Karpas-422 (cell line): Measurements from ENCODE around the gene MAGI2. TPM values are rescaled to one million over a fixed set of nuclear protein-coding genes. Genes with fewer than 3 reads are reported as not detected.
"Not testable (repeated sequence)": the region's sequence is repeated elsewhere in the genome, so short reads cannot be mapped to it uniquely, and the experiment has no call there.

ENCODE experiments used
- DNase-seq: peaks from one replicate; pipeline ENCODE4 v3.0.0-alpha.2; 2015
- H2AFZ ChIP-seq: fragments of 200-600 bp; sonication (generic); 2 replicates; pipeline ENCODE4 v1.6.1; 2014; ENCODE audit warnings: antibody characterized with exemption, low read length, mixed read lengths
- H3K27ac ChIP-seq: fragments of 200-600 bp; sonication (generic); 2 replicates; pipeline ENCODE4 v1.5.1; 2014; ENCODE audit warnings: mild to moderate bottlenecking, low read length, moderate library complexity
- H3K27me3 ChIP-seq: fragments of 200-600 bp; sonication (generic); 2 replicates; pipeline ENCODE4 v1.6.1; 2014; ENCODE audit warnings: low read length, mixed read lengths
- H3K36me3 ChIP-seq: fragments of 200-600 bp; sonication (generic); 2 replicates; pipeline ENCODE4 v1.6.1; 2014; ENCODE audit warnings: low read length, mixed read lengths; ENCODE audit not compliant: insufficient read depth
- H3K4me1 ChIP-seq: fragments of 200-600 bp; sonication (generic); 2 replicates; pipeline ENCODE4 v1.6.1; 2014; ENCODE audit warnings: mild to moderate bottlenecking, low read length, mixed read lengths
- H3K4me2 ChIP-seq: fragments of 200-600 bp; sonication (generic); 2 replicates; pipeline ENCODE4 v1.6.1; 2014; ENCODE audit warnings: low read length, low read depth, mild to moderate bottlenecking; ENCODE audit not compliant: poor library complexity, severe bottlenecking
- H3K4me3 ChIP-seq: fragments of 200-600 bp; sonication (generic); 2 replicates; pipeline ENCODE4 v1.5.1; 2014; ENCODE audit warnings: mild to moderate bottlenecking, antibody characterized with exemption, low read length, mixed read lengths
- H3K79me2 ChIP-seq: fragments of 200-600 bp; sonication (generic); 2 replicates; pipeline ENCODE4 v1.6.1; 2014; ENCODE audit warnings: mild to moderate bottlenecking, low read length, mixed read lengths
- H3K9ac ChIP-seq: fragments of 200-600 bp; sonication (generic); 2 replicates; pipeline ENCODE4 v1.6.0; 2014; ENCODE audit warnings: low read length
- H3K9me2 ChIP-seq: fragments of 200-600 bp; sonication (generic), shearing (Covaris generic); replicated peaks from 2 replicates; pipeline ENCODE4 v1.6.0; 2014; ENCODE audit warnings: mild to moderate bottlenecking, low read length, moderate library complexity; ENCODE audit not compliant: insufficient read depth
- H3K9me3 ChIP-seq: fragments of 300-700, 200-600 bp; sonication (generic); 2 replicates; pipeline ENCODE4 v1.6.1; 2014; ENCODE audit warnings: low read length, mixed read lengths
- H4K20me1 ChIP-seq: fragments of 200-600 bp; sonication (generic); 2 replicates; pipeline ENCODE4 v1.6.1; 2014; ENCODE audit warnings: mild to moderate bottlenecking, antibody characterized with exemption, low read length, low read depth; ENCODE audit not compliant: insufficient read depth
- total RNA-seq: library from RNA; depleted of rRNA; stranded (reverse); fragments of >200 nt; shearing (Covaris generic); gene quantifications from 2 replicates; pipeline ENCODE4 v1.2.3, GENCODE V29; 2014; ENCODE audit warnings: low replicate concordance

Gene MAGI2
- total RNA-seq, 1 experiment from 2014 or later, result 0.93 TPM

DNA sequence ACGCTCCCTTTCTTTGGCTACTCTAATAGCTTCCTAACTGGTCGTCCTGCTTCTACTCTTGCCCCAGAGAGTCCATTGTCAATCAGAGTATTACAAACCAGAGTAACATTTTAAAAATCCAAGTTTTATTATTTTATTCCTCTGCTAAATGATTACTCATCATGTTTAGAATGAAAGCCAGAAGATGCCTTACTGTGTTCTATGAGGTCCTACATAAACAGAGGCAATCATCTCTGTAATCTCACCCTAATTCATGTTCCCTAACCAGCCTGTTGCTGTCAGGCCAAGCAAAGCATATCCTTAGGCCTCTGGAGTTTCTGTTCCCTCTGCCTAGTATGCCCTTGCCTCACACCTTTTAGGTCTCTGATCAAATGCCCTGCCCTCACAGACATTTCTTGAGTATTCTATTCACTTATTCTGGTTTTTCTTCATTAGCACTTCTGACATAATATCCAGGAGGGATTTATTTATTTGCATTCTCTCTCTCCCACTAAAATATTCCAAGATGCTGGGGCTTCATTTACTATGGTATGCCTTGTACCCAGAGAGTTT is 1157.3 kb downstream of the MAGI2 start:
- H3K9me2 ChIP-seq, result no peaks in the 10 kb centered on the region
- no peaks in the 10 kb centered on the region for H3K36me3 ChIP-seq
- H4K20me1 ChIP-seq, result no peaks in the 10 kb centered on the region
- no peak overlapping the region for H3K4me2 ChIP-seq
- H2AFZ ChIP-seq, result no peak overlapping the region
- H3K27me3 ChIP-seq, result no peaks in the 10 kb centered on the region
- no peak overlapping the region for H3K9ac ChIP-seq
- H3K9me3 ChIP-seq, result no peaks in the 10 kb centered on the region
- no peak overlapping the region for H3K27ac ChIP-seq
- H3K79me2 ChIP-seq, result no peaks in the 10 kb centered on the region
- DNase-seq, result no peak
- H3K4me1 ChIP-seq, result peaks cover 3% of the 10 kb centered on the region
- H3K4me3 ChIP-seq, result no peak overlapping the region

DNA sequence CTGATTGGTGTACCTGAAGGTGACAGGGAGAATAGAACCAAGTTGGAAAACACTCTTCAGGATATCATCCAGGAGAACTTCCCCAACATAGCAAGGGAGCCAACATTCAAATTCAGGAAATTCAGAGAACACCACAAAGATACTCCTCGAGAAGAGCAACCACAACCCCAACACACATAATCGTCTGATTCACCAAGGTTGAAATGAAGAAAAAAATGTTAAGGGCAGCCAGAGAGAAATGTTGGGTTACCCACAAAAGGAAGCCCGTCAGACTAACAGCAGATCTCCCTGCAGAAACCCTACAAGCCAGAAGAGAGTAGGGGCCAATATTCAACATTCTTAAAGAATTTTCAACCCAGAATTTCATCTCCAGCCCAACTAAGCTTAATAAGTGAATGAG is 1164.0 kb downstream of the MAGI2 start:
- H3K9me3 ChIP-seq, H3K4me2 ChIP-seq, H3K4me1 ChIP-seq, H3K27me3 ChIP-seq, H4K20me1 ChIP-seq, H3K4me3 ChIP-seq, H3K36me3 ChIP-seq, H3K27ac ChIP-seq, DNase-seq, H3K79me2 ChIP-seq, H2AFZ ChIP-seq, H3K9ac ChIP-seq, H3K9me2 ChIP-seq: not testable (repeated sequence)

DNA sequence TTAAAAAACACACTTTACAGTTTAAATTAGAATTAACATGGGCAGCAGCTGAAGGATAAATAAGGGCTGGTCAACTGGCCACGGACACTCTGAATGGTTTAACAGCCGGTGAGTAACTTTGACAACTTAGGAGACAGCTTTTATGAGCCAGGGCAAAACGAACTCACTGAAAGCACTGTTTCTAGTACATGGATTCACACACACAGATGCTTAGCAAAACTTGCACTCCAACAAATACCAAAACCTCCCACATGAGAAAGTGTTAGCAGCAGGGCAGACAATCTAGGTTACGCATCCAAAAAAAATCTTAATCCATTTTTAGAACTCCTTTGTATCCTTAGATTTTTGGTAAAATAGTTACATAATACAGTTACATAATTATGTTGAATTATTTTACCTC is 1168.5 kb downstream of the MAGI2 start:
- Histone ChIP-seq H3K9ac (no peak overlapping the region), H3K27me3 (no peaks in the 10 kb centered on the region), H3K4me3 (no peak overlapping the region), H2AFZ (no peak overlapping the region), H3K36me3 (no peaks in the 10 kb centered on the region), H3K9me2 (no peaks in the 10 kb centered on the region), H3K27ac (no peak overlapping the region), H3K79me2 (no peaks in the 10 kb centered on the region), H3K4me2 (no peak overlapping the region), H4K20me1 (no peaks in the 10 kb centered on the region), H3K9me3 (no peaks in the 10 kb centered on the region), H3K4me1 (no peaks in the 10 kb centered on the region)
- no peak for DNase-seq

DNA sequence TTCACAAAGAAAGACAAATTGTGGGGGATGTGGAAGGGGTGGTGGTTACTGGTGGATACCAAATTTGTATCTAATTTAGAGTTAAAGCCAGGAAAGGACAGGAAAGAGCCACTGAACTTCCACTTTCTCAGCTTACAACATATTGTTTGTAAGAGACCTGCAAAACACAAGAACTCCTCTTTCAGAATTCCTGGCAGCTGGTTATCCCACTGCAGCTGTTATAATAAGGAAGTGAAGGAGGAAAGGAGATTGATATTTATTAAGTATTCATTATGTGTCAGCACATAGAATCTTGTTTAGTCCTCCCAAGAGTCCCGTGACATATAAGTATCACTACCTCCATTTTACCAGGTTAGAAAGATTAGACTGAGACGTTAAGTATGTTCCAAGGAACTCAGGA is 1173.2 kb downstream of the MAGI2 start:
- Histone ChIP-seq H3K79me2 (no peaks in the 10 kb centered on the region), H3K4me1 (no peaks in the 10 kb centered on the region), H3K27me3 (no peaks in the 10 kb centered on the region), H3K9ac (no peak overlapping the region), H2AFZ (no peak overlapping the region), H3K36me3 (no peaks in the 10 kb centered on the region), H3K4me3 (no peak overlapping the region), H3K9me3 (no peaks in the 10 kb centered on the region), H3K4me2 (no peak overlapping the region), H4K20me1 (no peaks in the 10 kb centered on the region), H3K27ac (no peak overlapping the region), H3K9me2 (no peaks in the 10 kb centered on the region)
- no peak for DNase-seq

DNA sequence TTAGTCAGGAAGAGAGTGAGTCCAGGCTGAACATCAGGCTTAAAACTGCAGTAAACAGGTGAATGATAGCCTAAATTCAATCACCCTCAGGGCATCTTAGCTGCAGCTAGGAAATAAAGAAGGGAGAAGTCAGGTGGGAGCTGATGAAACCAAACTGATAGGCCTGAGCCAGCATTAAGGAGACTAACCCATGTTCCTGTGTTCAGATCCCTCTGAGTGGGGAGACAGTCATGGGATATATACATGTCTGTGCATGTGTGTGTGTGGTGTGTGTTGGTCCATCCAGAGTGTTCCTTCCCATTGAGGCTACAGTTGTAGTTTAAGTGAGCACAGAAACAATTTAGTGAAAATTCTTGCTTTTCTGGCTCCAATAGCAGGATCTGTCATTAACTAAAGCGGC is 1174.0 kb downstream of the MAGI2 start:
- Histone ChIP-seq H2AFZ (no peak overlapping the region), H3K9ac (no peak overlapping the region), H3K4me2 (no peak overlapping the region), H3K36me3 (no peaks in the 10 kb centered on the region), H3K27me3 (no peaks in the 10 kb centered on the region), H3K9me3 (no peaks in the 10 kb centered on the region), H4K20me1 (no peaks in the 10 kb centered on the region), H3K9me2 (no peaks in the 10 kb centered on the region), H3K79me2 (no peaks in the 10 kb centered on the region), H3K4me3 (no peak overlapping the region), H3K4me1 (no peaks in the 10 kb centered on the region), H3K27ac (no peak overlapping the region)
- DNase-seq, result no peak

DNA sequence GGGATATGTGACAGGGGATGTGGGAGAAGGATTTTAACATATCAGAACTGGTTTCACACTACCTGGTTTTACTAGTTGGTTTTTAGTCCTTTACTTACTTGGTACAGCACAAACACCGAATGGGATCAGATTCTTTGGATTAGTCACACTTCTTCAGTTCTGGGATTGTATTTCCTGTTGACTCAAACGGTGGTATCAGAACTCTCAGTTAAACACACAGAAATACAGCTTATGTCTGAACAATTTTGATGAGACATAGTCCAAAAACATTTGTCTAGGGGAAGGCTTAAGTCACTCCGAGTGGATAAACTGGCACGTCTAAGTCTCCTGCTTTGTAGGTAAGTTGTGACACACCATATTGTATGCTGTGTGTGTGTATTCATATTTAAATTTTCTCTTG is 1174.4 kb downstream of the MAGI2 start:
- Histone ChIP-seq H4K20me1 (no peaks in the 10 kb centered on the region), H3K4me3 (no peak overlapping the region), H3K9ac (no peak overlapping the region), H3K27me3 (no peaks in the 10 kb centered on the region), H3K79me2 (no peaks in the 10 kb centered on the region), H3K4me2 (no peak overlapping the region), H3K9me3 (no peaks in the 10 kb centered on the region), H3K36me3 (no peaks in the 10 kb centered on the region), H3K27ac (no peak overlapping the region), H3K9me2 (no peaks in the 10 kb centered on the region), H2AFZ (no peak overlapping the region), H3K4me1 (no peaks in the 10 kb centered on the region)
- DNase-seq, result no peak

DNA sequence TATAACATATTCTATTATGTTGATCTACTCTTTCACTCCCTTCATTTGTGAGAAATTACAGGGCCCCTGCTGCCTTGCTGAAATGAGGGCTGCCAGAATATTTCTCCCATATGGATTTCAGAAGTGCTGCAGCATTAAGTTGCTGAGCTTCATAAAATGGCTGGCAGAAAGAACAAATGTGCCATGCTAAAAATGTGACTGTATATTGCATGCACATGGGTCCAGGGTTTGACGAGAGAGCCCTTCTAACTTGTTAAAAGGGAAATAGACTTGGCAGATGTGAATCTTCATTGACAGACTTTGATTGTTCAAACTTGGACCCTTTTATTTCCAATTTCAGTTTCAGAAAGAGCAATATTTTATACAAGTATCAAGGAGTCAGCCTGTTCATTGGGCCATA is 1186.3 kb downstream of the MAGI2 start:
- Histone ChIP-seq H3K9me3 (no peaks in the 10 kb centered on the region), H3K27me3 (no peaks in the 10 kb centered on the region), H4K20me1 (no peaks in the 10 kb centered on the region), H3K9me2 (no peaks in the 10 kb centered on the region), H2AFZ (no peak overlapping the region), H3K4me2 (no peak overlapping the region), H3K9ac (no peak overlapping the region), H3K4me3 (no peak overlapping the region), H3K79me2 (no peaks in the 10 kb centered on the region), H3K4me1 (peaks cover 3% of the 10 kb centered on the region), H3K27ac (no peak overlapping the region), H3K36me3 (no peaks in the 10 kb centered on the region)
- no peak for DNase-seq

DNA sequence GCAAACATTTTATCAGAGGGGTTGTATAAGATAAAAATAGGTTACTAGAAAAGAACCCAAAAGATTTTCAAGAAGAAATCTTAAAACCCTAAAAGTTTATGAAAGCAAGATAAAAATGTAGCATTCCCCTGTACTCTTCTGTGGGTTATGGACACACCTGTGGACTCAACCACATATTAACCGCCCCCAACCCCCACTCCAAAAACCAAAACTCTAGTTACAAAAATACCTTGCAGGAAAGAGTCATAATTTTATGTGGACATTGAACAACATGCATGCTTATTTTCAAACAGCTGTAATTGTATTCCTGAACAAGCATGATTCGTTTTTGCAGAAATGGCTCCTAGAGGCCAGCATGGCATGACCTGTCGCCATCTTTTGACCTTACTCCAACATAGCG is 1188.0 kb downstream of the MAGI2 start:
- no peak overlapping the region for H3K4me2 ChIP-seq
- no peaks in the 10 kb centered on the region for H4K20me1 ChIP-seq
- no peaks in the 10 kb centered on the region for H3K36me3 ChIP-seq
- H3K9me3 ChIP-seq, result no peaks in the 10 kb centered on the region
- H3K9ac ChIP-seq, result no peak overlapping the region
- peaks cover 3% of the 10 kb centered on the region for H3K4me1 ChIP-seq
- DNase-seq, result no peak
- no peak overlapping the region for H3K4me3 ChIP-seq
- no peaks in the 10 kb centered on the region for H3K79me2 ChIP-seq
- H3K27ac ChIP-seq, result no peak overlapping the region
- no peaks in the 10 kb centered on the region for H3K27me3 ChIP-seq
- no peaks in the 10 kb centered on the region for H3K9me2 ChIP-seq
- no peak overlapping the region for H2AFZ ChIP-seq

DNA sequence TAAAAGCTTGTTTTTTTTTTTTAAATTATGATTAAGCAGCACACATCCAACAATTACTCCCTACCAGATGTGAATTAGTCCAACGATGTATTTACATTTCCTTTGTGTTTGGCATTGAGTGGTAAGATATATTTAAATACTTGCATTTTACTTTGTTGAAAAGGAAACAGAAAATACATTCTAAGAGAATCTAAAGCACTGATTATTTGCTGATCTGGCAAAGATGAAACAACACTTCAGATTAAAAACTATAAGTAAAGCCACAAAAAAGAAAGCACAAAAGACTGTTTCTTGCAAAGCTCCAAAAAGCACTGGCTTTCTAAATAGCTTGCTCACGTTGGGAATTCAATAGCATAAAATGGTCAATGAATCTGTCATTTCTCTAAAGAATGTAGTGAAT is 1188.4 kb downstream of the MAGI2 start:
- Histone ChIP-seq H3K9ac (no peak overlapping the region), H3K27me3 (no peaks in the 10 kb centered on the region), H4K20me1 (no peaks in the 10 kb centered on the region), H3K9me2 (no peaks in the 10 kb centered on the region), H3K36me3 (no peaks in the 10 kb centered on the region), H3K4me3 (no peak overlapping the region), H3K9me3 (no peaks in the 10 kb centered on the region), H3K79me2 (no peaks in the 10 kb centered on the region), H3K27ac (no peak overlapping the region), H3K4me2 (no peak overlapping the region), H2AFZ (no peak overlapping the region), H3K4me1 (peaks cover 3% of the 10 kb centered on the region)
- no peak for DNase-seq
